ENCODE data around the gene LHFPL6. TPM values are rescaled to one million over a fixed set of nuclear protein-coding genes. Genes with fewer than 3 reads are reported as not detected.

LHFPL6 gene
- total RNA-seq, 1 donor from 2014 or later: 54.8 TPM

DNA sequence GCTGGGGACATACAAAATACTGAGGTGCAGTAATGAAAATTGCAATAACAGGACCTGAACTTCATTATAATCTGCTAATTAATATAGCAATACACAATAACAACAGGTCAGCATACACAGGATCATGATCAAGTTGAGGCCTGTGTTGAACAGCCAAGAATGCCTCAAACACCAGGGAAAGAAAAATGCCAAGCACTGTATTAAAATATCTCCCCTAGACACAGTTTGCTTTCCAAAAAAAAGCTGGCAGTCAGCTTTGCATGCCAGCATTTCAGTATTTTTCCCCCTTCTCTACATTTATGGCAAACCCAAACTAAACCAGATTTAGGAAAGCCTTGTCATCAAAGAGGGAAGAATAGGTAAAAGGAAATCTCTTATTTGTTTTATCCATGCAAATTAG, 226.9 kb downstream of the LHFPL6 start:
- DNase-seq (ENCODE audit: extremely low spot score in 2 of 2): no peak
- no peak overlapping the region for H3K27ac ChIP-seq
- no peak overlapping the region for H3K4me3 ChIP-seq
- TF ChIP-seq POLR2AphosphoS5 (IDR thresholded peaks at IDR 0.05; ENCODE audit: insufficient read depth in 1 of 2, low read depth in 1 of 2): no peak
- TF ChIP-seq, protein P1, sequence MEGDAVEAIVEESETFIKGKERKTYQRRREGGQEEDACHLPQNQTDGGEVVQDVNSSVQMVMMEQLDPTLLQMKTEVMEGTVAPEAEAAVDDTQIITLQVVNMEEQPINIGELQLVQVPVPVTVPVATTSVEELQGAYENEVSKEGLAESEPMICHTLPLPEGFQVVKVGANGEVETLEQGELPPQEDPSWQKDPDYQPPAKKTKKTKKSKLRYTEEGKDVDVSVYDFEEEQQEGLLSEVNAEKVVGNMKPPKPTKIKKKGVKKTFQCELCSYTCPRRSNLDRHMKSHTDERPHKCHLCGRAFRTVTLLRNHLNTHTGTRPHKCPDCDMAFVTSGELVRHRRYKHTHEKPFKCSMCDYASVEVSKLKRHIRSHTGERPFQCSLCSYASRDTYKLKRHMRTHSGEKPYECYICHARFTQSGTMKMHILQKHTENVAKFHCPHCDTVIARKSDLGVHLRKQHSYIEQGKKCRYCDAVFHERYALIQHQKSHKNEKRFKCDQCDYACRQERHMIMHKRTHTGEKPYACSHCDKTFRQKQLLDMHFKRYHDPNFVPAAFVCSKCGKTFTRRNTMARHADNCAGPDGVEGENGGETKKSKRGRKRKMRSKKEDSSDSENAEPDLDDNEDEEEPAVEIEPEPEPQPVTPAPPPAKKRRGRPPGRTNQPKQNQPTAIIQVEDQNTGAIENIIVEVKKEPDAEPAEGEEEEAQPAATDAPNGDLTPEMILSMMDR (IDR thresholded peaks at IDR 0.05): no peak
- peaks cover 17% of the 10 kb centered on the region for H3K4me1 ChIP-seq
- H3K36me3 ChIP-seq: no peaks in the 10 kb centered on the region
- no peaks in the 10 kb centered on the region for H3K27me3 ChIP-seq
- no peaks in the 10 kb centered on the region for H3K9me3 ChIP-seq
- intact Hi-C loops (cut with DNase I): no loop called here

DNA sequence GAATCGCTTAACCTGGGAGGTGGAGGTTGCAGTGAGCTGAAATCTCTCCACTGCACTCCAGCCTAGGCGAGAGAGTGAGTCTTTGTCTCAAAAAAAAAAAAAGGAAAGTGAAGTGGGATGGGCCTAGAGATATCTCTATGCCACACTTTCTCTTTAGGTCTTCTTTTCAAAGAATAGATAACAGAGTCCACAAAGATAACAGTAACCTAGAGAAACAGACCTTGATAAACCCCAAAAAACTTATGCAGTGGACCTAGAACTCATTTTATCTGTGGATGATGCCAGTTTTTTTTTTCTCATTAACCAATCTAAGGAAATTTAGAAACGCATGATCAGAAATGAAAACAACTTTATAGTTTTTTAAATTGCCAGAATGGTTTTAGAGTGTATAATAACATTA, 227.4 kb downstream of the LHFPL6 start:
- no peak overlapping the region for H3K27ac ChIP-seq
- no peaks in the 10 kb centered on the region for H3K9me3 ChIP-seq
- no peak for TF ChIP-seq POLR2A (IDR thresholded peaks at IDR 0.05)
- TF ChIP-seq POLR2AphosphoS5 (IDR thresholded peaks at IDR 0.05; ENCODE audit: insufficient read depth in 1 of 2, low read depth in 1 of 2): no peak
- TF ChIP-seq, protein P1 (IDR thresholded peaks at IDR 0.05): no peak
- H3K4me3 ChIP-seq: no peak overlapping the region
- H3K36me3 ChIP-seq: no peaks in the 10 kb centered on the region
- intact Hi-C loops (cut with DNase I): no loop called here
- no peaks in the 10 kb centered on the region for H3K27me3 ChIP-seq
- no peak for DNase-seq (ENCODE audit: extremely low spot score in 2 of 2)
- peaks cover 17% of the 10 kb centered on the region for H3K4me1 ChIP-seq

DNA sequence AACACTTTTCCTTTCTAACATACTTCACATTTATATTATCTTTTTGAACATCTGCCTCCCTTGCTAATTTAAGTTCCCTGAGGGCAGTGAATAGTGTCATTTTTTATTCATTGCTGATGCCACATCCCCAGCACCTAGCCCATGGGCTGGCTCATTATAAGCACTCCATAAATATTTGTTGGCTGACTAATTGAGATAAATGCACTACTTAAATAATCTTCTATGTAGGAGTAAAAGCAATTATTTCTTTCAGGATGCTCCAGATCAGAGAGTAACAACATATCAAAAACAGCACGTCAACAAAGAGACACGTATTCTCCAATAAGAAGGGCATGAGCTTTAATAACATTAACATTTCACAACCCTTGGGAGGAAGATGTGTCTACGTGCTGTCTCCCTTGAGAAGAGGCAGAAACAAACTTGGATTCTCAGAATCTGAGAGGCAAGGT, 228.2 kb downstream of the LHFPL6 start:
- Histone ChIP-seq H3K27me3 (no peaks in the 10 kb centered on the region), H3K4me1 (peaks cover 17% of the 10 kb centered on the region), H3K36me3 (no peaks in the 10 kb centered on the region), H3K9me3 (no peaks in the 10 kb centered on the region), H3K27ac (no peak overlapping the region), H3K4me3 (no peak overlapping the region)
- TF ChIP-seq, protein P1 (IDR thresholded peaks at IDR 0.05): no peak
- TF ChIP-seq POLR2A (IDR thresholded peaks at IDR 0.05) (no peak), POLR2AphosphoS5 (IDR thresholded peaks at IDR 0.05; ENCODE audit: insufficient read depth in 1 of 2, low read depth in 1 of 2) (no peak)
- intact Hi-C loops (cut with DNase I): no loop called here
- DNase-seq (ENCODE audit: extremely low spot score in 2 of 2): no peak

DNA sequence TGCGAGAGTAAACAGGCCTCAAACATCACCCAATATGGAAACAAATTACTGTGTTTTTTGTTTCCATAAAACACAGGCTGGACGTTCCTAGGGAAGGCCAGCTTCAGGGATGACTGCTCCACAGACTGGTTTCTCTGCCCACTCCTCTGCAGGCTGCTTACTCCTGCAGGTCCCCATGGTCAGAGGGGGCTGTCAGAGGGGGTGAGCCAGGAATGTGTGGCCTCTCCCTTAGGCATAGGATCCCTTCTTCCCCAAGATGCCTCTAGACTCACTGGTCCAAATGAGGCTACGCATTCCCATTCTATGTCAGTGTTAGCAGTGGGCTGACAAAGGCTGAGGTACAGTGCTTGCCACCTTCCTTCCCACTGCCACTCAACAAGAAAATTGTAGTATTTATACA, 229.8 kb downstream of the LHFPL6 start:
- no peak for DNase-seq (ENCODE audit: extremely low spot score in 2 of 2)
- H3K9me3 ChIP-seq: no peaks in the 10 kb centered on the region
- no peak overlapping the region for H3K27ac ChIP-seq
- TF ChIP-seq POLR2AphosphoS5 (IDR thresholded peaks at IDR 0.05; ENCODE audit: insufficient read depth in 1 of 2, low read depth in 1 of 2) (no peak), POLR2A (IDR thresholded peaks at IDR 0.05) (no peak)
- TF ChIP-seq, protein P1 (IDR thresholded peaks at IDR 0.05): no peak
- intact Hi-C loops (cut with DNase I): no loop called here
- H3K4me3 ChIP-seq: no peak overlapping the region
- no peaks in the 10 kb centered on the region for H3K27me3 ChIP-seq
- H3K36me3 ChIP-seq: no peaks in the 10 kb centered on the region
- H3K4me1 ChIP-seq: peaks cover 6% of the 10 kb centered on the region

DNA sequence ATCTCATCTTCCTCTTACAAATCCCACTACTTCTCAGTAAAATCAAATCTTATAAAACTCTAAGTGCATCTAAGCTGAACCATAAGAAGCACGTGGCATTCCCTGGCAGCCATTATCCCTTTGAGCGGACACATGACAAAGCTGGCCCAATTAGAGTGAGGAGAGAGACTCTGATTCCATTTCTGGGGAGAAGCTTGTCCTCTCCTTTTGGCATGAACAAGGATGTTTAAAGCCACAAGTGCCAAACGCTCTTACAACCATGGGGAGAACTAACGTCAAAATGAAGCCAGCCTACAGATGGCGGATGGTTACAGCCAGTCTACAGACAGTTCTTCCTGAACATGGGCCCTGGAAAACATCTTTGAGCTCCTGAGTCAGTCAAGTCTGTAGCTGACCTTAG, 231.3 kb downstream of the LHFPL6 start:
- Histone ChIP-seq H3K4me3 (no peak overlapping the region), H3K36me3 (no peaks in the 10 kb centered on the region), H3K4me1 (no peaks in the 10 kb centered on the region), H3K27ac (no peak overlapping the region), H3K27me3 (no peaks in the 10 kb centered on the region), H3K9me3 (no peaks in the 10 kb centered on the region)
- TF ChIP-seq, protein P1 (IDR thresholded peaks at IDR 0.05): no peak
- TF ChIP-seq POLR2A (IDR thresholded peaks at IDR 0.05) (no peak), POLR2AphosphoS5 (IDR thresholded peaks at IDR 0.05; ENCODE audit: insufficient read depth in 1 of 2, low read depth in 1 of 2) (no peak)
- intact Hi-C loops (cut with DNase I): no loop called here
- DNase-seq (ENCODE audit: extremely low spot score in 2 of 2): no peak

All from vagina (tissue), 2 donors.